Smooth muscle cell (in vitro differentiated cells): ENCODE measurements around the gene PSD2. TPM values are rescaled to one million over a fixed set of nuclear protein-coding genes. Genes with fewer than 3 reads are reported as not detected.

ENCODE experiments used
- DNase-seq: peaks from one replicate; lab custom pipeline; 2025; ENCODE audit not compliant: unreplicated experiment; lab: John Stamatoyannopoulos, UW
- H2AFZ ChIP-seq: fragments of 200-600 bp; sonication (generic); 2 replicates; pipeline ENCODE4 v1.6.0; 2016; ENCODE audit warnings: antibody characterized with exemption, low read depth, mild to moderate bottlenecking
- H3F3A ChIP-seq: fragments of 200-600 bp; sonication (generic); 2 replicates; pipeline ENCODE4 v1.6.0; 2017; ENCODE audit warnings: antibody characterized with exemption, low read depth
- H3K27ac ChIP-seq: fragments of 200-600 bp; sonication (generic); 2 replicates; pipeline ENCODE4 v1.5.1; 2016; ENCODE audit warnings: low read depth, mild to moderate bottlenecking
- H3K27me3 ChIP-seq: fragments of 200-600 bp; sonication (generic); 2 replicates; pipeline ENCODE4 v1.6.1; 2016; ENCODE audit warnings: low read depth, mild to moderate bottlenecking
- H3K36me3 ChIP-seq: fragments of 200-600 bp; sonication (generic); 2 replicates; pipeline ENCODE4 v1.5.1; 2016; ENCODE audit warnings: low read depth
- H3K4me1 ChIP-seq: fragments of 200-600 bp; sonication (generic); 2 replicates; pipeline ENCODE4 v1.5.1; 2016; ENCODE audit warnings: low read depth
- H3K4me2 ChIP-seq: fragments of 200-600 bp; sonication (generic); 2 replicates; pipeline ENCODE4 v1.6.0; 2016; ENCODE audit warnings: mild to moderate bottlenecking
- H3K4me3 ChIP-seq: fragments of 200-600 bp; sonication (generic); 2 replicates; pipeline ENCODE4 v1.5.1; 2016; ENCODE audit warnings: mild to moderate bottlenecking
- H3K79me2 ChIP-seq: fragments of 200-600 bp; sonication (generic); 2 replicates; pipeline ENCODE4 v1.6.0; 2016; ENCODE audit warnings: low read depth, mild to moderate bottlenecking
- H3K9ac ChIP-seq: fragments of 200-600 bp; sonication (generic); 2 replicates; pipeline ENCODE4 v1.6.0; 2016; ENCODE audit warnings: low read depth
- H3K9me3 ChIP-seq: fragments of 200-600 bp; sonication (generic); replicated peaks from 2 replicates; pipeline ENCODE4 v1.5.1; 2016; ENCODE audit warnings: low read depth
- H4K20me1 ChIP-seq: fragments of 200-600 bp; sonication (generic); 2 replicates; pipeline ENCODE4 v1.6.0; 2016; ENCODE audit warnings: low read depth
- WGBS: methylation state at CpG from one replicate; pipeline ENCODE4 v1.1.7; 2016; ENCODE audit warnings: low lambda C conversion rate; 5-methylcytosine and 5-hydroxymethylcytosine counted together
- polyA plus RNA-seq: library from polyadenylated mRNA; unstranded; fragments of >200 nt; fragmentation: Nextera tagmentation; extraction: Ambion mirVana; gene quantifications from 2 replicates; pipeline ENCODE4 v1.2.1, GENCODE V29; 2016
- total RNA-seq: library from RNA; depleted of rRNA; stranded (reverse); fragments of >200 nt; gene quantifications from 2 replicates; pipeline ENCODE4 v1.2.3, GENCODE V29; 2014
- TF ChIP-seq, protein P1 (sequence below): fragments of 200-600 bp; sonication (generic); IDR thresholded peaks from 2 replicates; pipeline ENCODE4 v1.5.1; 2017; ENCODE audit warnings: borderline replicate concordance, mild to moderate bottlenecking, antibody characterized with exemption; ENCODE audit not compliant: insufficient read depth, poor library complexity, severe bottlenecking

Gene PSD2
- total and polyA plus RNA-seq, 2 experiments from 2014 or later = 0.54 to 0.81 TPM

DNA sequence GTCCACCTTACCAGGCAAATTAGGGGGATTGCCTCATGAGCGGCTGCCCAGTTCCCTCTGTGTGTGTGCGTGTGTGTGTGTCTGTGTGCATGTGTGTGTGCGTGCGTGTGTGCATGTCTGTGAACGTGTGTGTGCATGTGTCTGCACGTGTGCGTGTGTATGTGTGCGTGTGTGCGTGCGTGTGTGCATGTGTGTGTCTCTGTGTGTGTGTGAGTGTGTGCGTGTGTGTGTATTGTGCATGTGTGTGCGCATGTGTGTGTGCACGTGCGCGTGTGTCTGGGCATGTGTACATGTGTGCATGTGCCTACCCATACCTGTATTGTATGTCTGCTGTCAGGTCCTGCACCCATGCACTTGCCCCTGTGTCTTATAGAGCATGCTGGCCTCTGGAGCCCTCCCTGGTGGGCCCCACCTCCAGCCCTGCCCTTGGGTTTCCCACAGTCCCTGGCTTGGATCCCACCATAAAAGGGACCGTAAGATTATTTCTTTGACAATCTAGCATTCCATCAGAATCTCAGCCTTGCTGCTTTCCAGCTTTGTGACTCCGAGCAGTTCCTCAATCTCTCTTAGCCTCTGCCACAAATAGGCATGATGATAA is 9.3 kb downstream of the PSD2 start:
- peaks cover 54% of the 10 kb centered on the region for H3K27me3 ChIP-seq
- H2AFZ ChIP-seq = no peak overlapping the region
- 94% methylated on average over 13 of the region's 17 CpGs for WGBS
- no peak overlapping the region for H3K27ac ChIP-seq
- no peaks in the 10 kb centered on the region for H3F3A ChIP-seq
- no peak overlapping the region for H3K4me3 ChIP-seq
- H3K79me2 ChIP-seq = no peaks in the 10 kb centered on the region
- no peaks in the 10 kb centered on the region for H4K20me1 ChIP-seq
- H3K9me3 ChIP-seq = no peaks in the 10 kb centered on the region
- TF ChIP-seq, protein P1, sequence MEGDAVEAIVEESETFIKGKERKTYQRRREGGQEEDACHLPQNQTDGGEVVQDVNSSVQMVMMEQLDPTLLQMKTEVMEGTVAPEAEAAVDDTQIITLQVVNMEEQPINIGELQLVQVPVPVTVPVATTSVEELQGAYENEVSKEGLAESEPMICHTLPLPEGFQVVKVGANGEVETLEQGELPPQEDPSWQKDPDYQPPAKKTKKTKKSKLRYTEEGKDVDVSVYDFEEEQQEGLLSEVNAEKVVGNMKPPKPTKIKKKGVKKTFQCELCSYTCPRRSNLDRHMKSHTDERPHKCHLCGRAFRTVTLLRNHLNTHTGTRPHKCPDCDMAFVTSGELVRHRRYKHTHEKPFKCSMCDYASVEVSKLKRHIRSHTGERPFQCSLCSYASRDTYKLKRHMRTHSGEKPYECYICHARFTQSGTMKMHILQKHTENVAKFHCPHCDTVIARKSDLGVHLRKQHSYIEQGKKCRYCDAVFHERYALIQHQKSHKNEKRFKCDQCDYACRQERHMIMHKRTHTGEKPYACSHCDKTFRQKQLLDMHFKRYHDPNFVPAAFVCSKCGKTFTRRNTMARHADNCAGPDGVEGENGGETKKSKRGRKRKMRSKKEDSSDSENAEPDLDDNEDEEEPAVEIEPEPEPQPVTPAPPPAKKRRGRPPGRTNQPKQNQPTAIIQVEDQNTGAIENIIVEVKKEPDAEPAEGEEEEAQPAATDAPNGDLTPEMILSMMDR = no peak
- no peaks in the 10 kb centered on the region for H3K4me1 ChIP-seq
- H3K4me2 ChIP-seq = no peak overlapping the region
- H3K36me3 ChIP-seq = no peaks in the 10 kb centered on the region
- DNase-seq = no peak
- no peak overlapping the region for H3K9ac ChIP-seq

- no peak overlapping the region for H3K9ac ChIP-seq
- no peaks in the 10 kb centered on the region for H3K4me1 ChIP-seq
- H3K36me3 ChIP-seq = no peaks in the 10 kb centered on the region
- H3K79me2 ChIP-seq = no peaks in the 10 kb centered on the region
- 88% methylated on average over 2 of the region's 2 CpGs for WGBS
- H3K27ac ChIP-seq = no peak overlapping the region
- TF ChIP-seq, protein P1 = no peak
- no peak overlapping the region for H2AFZ ChIP-seq
- H4K20me1 ChIP-seq = no peaks in the 10 kb centered on the region
- H3K9me3 ChIP-seq = no peaks in the 10 kb centered on the region
- DNase-seq = no peak
- H3F3A ChIP-seq = no peaks in the 10 kb centered on the region
- no peak overlapping the region for H3K4me3 ChIP-seq
- H3K27me3 ChIP-seq = peaks cover 48% of the 10 kb centered on the region
- H3K4me2 ChIP-seq = no peak overlapping the region
These were observed 9.9 kb downstream of the PSD2 start for GRCh38 chr5:139805545-139805944.

DNA sequence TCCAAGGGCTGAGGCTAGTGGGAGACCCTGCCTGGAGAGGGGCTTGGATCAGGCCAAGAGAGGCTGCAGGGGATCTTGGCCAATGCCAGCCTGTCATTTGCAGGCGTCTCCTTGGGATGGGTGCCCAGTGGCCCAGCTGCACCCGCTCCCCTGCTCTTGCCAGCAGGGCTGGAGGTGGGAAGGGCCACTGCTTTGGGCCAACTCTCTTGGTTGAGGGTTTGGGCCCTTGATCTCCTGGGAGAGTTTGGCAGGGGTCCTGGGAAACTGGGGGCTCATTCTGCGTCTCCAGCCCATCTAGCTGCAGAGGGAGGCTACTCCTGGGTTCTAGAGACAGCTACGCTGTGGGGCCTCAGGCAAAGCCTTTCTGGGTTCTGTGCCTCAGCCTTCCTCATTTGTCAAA is 10.5 kb downstream of the PSD2 start:
- H3K4me1 ChIP-seq = no peaks in the 10 kb centered on the region
- no peak overlapping the region for H3K4me2 ChIP-seq
- H2AFZ ChIP-seq = no peak overlapping the region
- H3K27me3 ChIP-seq = peaks cover 42% of the 10 kb centered on the region
- 85% methylated on average over 4 of the region's 4 CpGs for WGBS
- no peak for DNase-seq
- H3K27ac ChIP-seq = no peak overlapping the region
- H3K4me3 ChIP-seq = no peak overlapping the region
- TF ChIP-seq, protein P1 = no peak
- H4K20me1 ChIP-seq = no peaks in the 10 kb centered on the region
- H3F3A ChIP-seq = no peaks in the 10 kb centered on the region
- no peaks in the 10 kb centered on the region for H3K9me3 ChIP-seq
- H3K79me2 ChIP-seq = no peaks in the 10 kb centered on the region
- H3K36me3 ChIP-seq = no peaks in the 10 kb centered on the region
- H3K9ac ChIP-seq = no peak overlapping the region
